Neural progenitor cell (in vitro differentiated cells): Measurements from ENCODE around the gene ZNF211. TPM values are rescaled to one million over a fixed set of nuclear protein-coding genes. Genes with fewer than 3 reads are reported as not detected.

Source experiments
- DNase-seq: peaks from one replicate; pipeline ENCODE4 v3.0.0-alpha.2; 2016; ENCODE audit warnings: low spot score
- H2AFZ ChIP-seq: fragments of 200-600 bp; sonication (generic); replicated peaks from 2 replicates; pipeline ENCODE4 v1.6.1; 2016; ENCODE audit warnings: antibody characterized with exemption
- H3F3A ChIP-seq: fragments of 200-600 bp; sonication (generic); 2 replicates; pipeline ENCODE4 v1.6.1; 2016; ENCODE audit warnings: antibody characterized with exemption, low read depth
- H3K27ac ChIP-seq: fragments of 200-600 bp; sonication (generic); 2 replicates; pipeline ENCODE4 v1.5.1; 2016; ENCODE audit warnings: mild to moderate bottlenecking
- H3K27me3 ChIP-seq: fragments of 200-600 bp; sonication (generic); 2 replicates; pipeline ENCODE4 v1.6.1; 2016; ENCODE audit warnings: mild to moderate bottlenecking, moderate library complexity
- H3K36me3 ChIP-seq: fragments of 200-600 bp; sonication (generic); 2 replicates; pipeline ENCODE4 v1.5.1; 2016
- H3K4me1 ChIP-seq: fragments of 200-600 bp; sonication (generic); 2 replicates; pipeline ENCODE4 v1.6.1; 2016; ENCODE audit warnings: mixed run types
- H3K4me2 ChIP-seq: fragments of 200-600 bp; sonication (generic); 2 replicates; pipeline ENCODE4 v1.6.1; 2016
- H3K4me3 ChIP-seq: fragments of 200-600 bp; sonication (generic); 2 replicates; pipeline ENCODE4 v1.5.1; 2016
- H3K79me2 ChIP-seq: fragments of 200-600 bp; sonication (generic); 2 replicates; pipeline ENCODE4 v1.6.1; 2016; ENCODE audit warnings: low read depth
- H3K9ac ChIP-seq: fragments of 200-600 bp; sonication (generic); 2 replicates; pipeline ENCODE4 v1.6.1; 2016
- H3K9me3 ChIP-seq: fragments of 200-600 bp; sonication (generic); 2 replicates; pipeline ENCODE4 v1.5.1; 2016; ENCODE audit warnings: low read depth
- H4K20me1 ChIP-seq: fragments of 200-600 bp; sonication (generic); 2 replicates; pipeline ENCODE4 v1.6.1; 2016; ENCODE audit warnings: low read depth
- H3K27ac Mint-ChIP-seq: 3 replicates; pipeline ENCODE4 v1.8.0; 2021; ENCODE audit warnings: mixed read lengths
- H3K27me3 Mint-ChIP-seq: 2 replicates; pipeline ENCODE4 v1.8.0; 2022; ENCODE audit warnings: low read depth, mild to moderate bottlenecking, inconsistent platforms, moderate library complexity, mixed read lengths; ENCODE audit not compliant: insufficient read depth
- H3K36me3 Mint-ChIP-seq: 3 replicates; pipeline ENCODE4 v1.8.0; 2021; ENCODE audit warnings: mixed read lengths
- H3K4me1 Mint-ChIP-seq: 3 replicates; pipeline ENCODE4 v1.8.0; 2021; ENCODE audit warnings: mixed read lengths
- H3K4me3 Mint-ChIP-seq: 3 replicates; pipeline ENCODE4 v1.8.0; 2021; ENCODE audit warnings: mild to moderate bottlenecking, moderate library complexity, mixed read lengths
- H3K9me3 Mint-ChIP-seq: 3 replicates; pipeline ENCODE4 v1.8.0; 2020; ENCODE audit warnings: mixed read lengths
- EZH2 ChIP-seq: fragments of 200-600 bp; sonication (generic); IDR thresholded peaks from 2 replicates; pipeline ENCODE4 v1.6.1; 2017; ENCODE audit warnings: antibody characterized with exemption, mild to moderate bottlenecking, moderate library complexity
- EZH2phosphoT487 ChIP-seq: fragments of 200-600 bp; sonication (generic); IDR thresholded peaks from 2 replicates; pipeline ENCODE4 v1.6.1; 2017; ENCODE audit warnings: antibody characterized with exemption
- total RNA-seq: library from RNA; depleted of rRNA; stranded (reverse); fragments of >200 nt; gene quantifications from 2 replicates; pipeline ENCODE4 v1.2.3, GENCODE V29; 2015; ENCODE audit warnings: low replicate concordance
- TF ChIP-seq, protein P1 (sequence below): fragments of 200-600 bp; sonication (generic); IDR thresholded peaks from 2 replicates; pipeline ENCODE4 v1.5.1; 2017; ENCODE audit warnings: antibody characterized with exemption, mild to moderate bottlenecking

The ZNF211 gene
- total RNA-seq, 1 donor from 2014 or later: 42.1 TPM

DNA sequence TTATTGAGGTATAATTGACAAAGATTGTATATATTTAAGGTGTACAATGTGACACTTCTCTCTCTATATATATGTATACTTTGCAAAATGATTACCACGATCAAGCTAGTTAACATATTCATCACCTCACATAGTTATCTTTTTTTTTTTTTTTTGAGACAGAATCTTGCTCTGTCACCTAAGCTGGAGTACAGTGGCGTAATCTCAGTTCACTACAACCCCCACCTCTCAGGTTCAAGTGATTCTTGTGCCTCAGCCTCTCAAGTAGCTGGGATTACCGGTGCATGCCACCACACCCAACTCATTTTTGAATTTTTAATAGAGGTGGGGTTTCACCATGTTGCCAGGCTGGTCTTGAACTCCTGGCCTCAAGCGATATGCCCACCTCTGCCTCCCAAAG, 39.5 kb downstream of the ZNF211 start:
- Histone ChIP-seq H3F3A (no peaks in the 10 kb centered on the region), H3K36me3 (no peaks in the 10 kb centered on the region), H3K27me3 (peaks cover 66% of the 10 kb centered on the region), H3K27ac (no peak overlapping the region), H3K4me3 (no peak overlapping the region), H3K9ac (no peak overlapping the region), H3K79me2 (no peaks in the 10 kb centered on the region), H3K4me1 (no peaks in the 10 kb centered on the region), H3K9me3 (no peaks in the 10 kb centered on the region), H3K4me2 (no peak overlapping the region), H4K20me1 (no peaks in the 10 kb centered on the region), H2AFZ (no peak overlapping the region)
- Mint-ChIP-seq H3K4me3 (no peak overlapping the region), H3K4me1 (no peaks in the 10 kb centered on the region), H3K27ac (no peak overlapping the region), H3K9me3 (peaks cover 16% of the 10 kb centered on the region), H3K36me3 (no peaks in the 10 kb centered on the region), H3K27me3 (peaks cover 3% of the 10 kb centered on the region)
- no peak for DNase-seq
- TF ChIP-seq EZH2phosphoT487: no peak
- TF ChIP-seq, protein P1, sequence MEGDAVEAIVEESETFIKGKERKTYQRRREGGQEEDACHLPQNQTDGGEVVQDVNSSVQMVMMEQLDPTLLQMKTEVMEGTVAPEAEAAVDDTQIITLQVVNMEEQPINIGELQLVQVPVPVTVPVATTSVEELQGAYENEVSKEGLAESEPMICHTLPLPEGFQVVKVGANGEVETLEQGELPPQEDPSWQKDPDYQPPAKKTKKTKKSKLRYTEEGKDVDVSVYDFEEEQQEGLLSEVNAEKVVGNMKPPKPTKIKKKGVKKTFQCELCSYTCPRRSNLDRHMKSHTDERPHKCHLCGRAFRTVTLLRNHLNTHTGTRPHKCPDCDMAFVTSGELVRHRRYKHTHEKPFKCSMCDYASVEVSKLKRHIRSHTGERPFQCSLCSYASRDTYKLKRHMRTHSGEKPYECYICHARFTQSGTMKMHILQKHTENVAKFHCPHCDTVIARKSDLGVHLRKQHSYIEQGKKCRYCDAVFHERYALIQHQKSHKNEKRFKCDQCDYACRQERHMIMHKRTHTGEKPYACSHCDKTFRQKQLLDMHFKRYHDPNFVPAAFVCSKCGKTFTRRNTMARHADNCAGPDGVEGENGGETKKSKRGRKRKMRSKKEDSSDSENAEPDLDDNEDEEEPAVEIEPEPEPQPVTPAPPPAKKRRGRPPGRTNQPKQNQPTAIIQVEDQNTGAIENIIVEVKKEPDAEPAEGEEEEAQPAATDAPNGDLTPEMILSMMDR: no peak
- TF ChIP-seq EZH2: no peak

DNA sequence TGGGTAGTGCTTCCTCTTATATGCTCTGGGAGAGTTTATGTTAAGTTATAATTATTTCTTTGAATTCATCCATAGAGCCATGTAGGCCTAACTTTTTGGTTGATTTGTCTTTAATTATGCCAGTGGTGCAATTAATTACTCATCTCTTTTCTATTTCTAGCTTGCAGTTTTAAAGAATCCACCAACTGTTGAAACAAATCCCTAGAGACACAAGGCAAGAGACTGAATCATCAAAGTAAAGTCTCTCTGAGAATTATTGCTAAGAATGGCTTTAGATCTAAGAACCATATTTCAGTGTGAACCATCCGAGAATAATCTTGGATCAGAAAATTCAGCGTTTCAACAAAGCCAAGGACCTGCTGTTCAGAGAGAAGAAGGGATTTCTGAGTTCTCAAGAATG, 42.9 kb downstream of the ZNF211 start:
- Histone ChIP-seq H3K27me3 (peaks cover 78% of the 10 kb centered on the region), H3F3A (no peaks in the 10 kb centered on the region), H3K79me2 (no peaks in the 10 kb centered on the region), H3K27ac (no peak overlapping the region), H3K4me3 (no peak overlapping the region), H4K20me1 (no peaks in the 10 kb centered on the region), H3K4me2 (no peak overlapping the region), H2AFZ (no peak overlapping the region), H3K36me3 (no peaks in the 10 kb centered on the region), H3K9ac (no peak overlapping the region), H3K9me3 (no peaks in the 10 kb centered on the region), H3K4me1 (no peaks in the 10 kb centered on the region)
- no peaks in the 10 kb centered on the region for H3K4me1 Mint-ChIP-seq
- no peak overlapping the region for H3K4me3 Mint-ChIP-seq
- peaks cover 28% of the 10 kb centered on the region for H3K9me3 Mint-ChIP-seq
- H3K27ac Mint-ChIP-seq: no peak overlapping the region
- no peak for DNase-seq
- TF ChIP-seq EZH2phosphoT487: no peak
- peaks cover 4% of the 10 kb centered on the region for H3K27me3 Mint-ChIP-seq
- no peaks in the 10 kb centered on the region for H3K36me3 Mint-ChIP-seq

DNA sequence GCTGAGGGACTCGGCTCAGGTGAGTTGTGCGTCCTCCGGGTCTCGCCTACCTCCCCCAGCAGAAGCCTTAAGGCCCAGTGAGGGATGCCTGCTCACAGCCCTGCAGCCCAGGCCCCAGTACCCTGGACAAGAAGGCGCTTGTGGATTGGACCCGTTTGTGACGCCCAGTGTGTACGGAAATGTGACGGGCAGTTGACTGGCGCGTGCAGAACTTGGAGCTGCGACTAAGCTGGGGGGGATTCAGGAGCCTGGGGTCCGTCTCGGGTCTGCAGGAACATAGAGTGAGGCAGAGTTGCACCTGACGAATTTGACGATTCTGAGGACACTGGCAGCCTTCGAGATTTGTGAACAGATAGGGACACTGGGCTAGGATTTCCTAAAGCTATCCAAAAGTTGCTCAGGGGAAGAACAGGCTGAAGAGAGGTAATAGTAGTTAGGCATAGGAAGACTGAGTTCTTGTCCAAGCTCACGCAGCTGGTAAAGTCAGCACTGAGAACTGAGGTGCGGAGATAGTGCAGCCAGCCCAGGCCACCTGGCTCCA, 49.3 kb downstream of the ZNF211 start:
- Histone ChIP-seq H3F3A (peaks cover 6% of the 10 kb centered on the region), H2AFZ (peak overlapping the region; percentile 97), H3K4me1 (peaks cover 9% of the 10 kb centered on the region), H3K27ac (no peak overlapping the region), H3K9me3 (peaks cover 30% of the 10 kb centered on the region), H3K79me2 (peaks cover 55% of the 10 kb centered on the region), H3K9ac (peak overlapping the region; percentile 95), H3K27me3 (peaks cover 26% of the 10 kb centered on the region), H3K36me3 (peaks cover 41% of the 10 kb centered on the region), H3K4me3 (peak overlapping the region; percentile 95), H4K20me1 (no peaks in the 10 kb centered on the region), H3K4me2 (peak overlapping the region; percentile 100)
- H3K27ac Mint-ChIP-seq: peak overlapping the region; percentile 81
- no peak for DNase-seq
- H3K4me3 Mint-ChIP-seq: peak overlapping the region; percentile 96
- peaks cover 58% of the 10 kb centered on the region for H3K36me3 Mint-ChIP-seq
- H3K4me1 Mint-ChIP-seq: peaks cover 13% of the 10 kb centered on the region
- H3K27me3 Mint-ChIP-seq: peaks cover 18% of the 10 kb centered on the region
- TF ChIP-seq EZH2 (no peak), EZH2phosphoT487 (no peak)
- TF ChIP-seq, protein P1: no peak
- peaks cover 80% of the 10 kb centered on the region for H3K9me3 Mint-ChIP-seq

DNA sequence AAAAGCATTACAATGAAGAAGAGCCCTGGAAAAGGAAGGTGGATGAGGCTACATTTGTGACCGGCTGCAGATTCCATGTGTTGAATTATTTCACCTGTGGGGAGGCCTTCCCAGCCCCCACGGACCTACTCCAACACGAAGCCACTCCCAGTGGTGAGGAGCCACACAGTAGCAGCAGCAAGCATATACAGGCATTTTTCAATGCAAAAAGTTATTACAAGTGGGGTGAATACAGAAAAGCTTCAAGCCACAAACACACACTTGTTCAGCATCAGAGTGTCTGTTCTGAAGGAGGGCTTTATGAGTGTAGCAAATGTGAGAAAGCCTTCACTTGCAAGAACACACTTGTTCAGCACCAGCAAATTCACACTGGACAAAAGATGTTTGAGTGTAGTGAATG, 53.8 kb downstream of the ZNF211 start:
- H3K36me3 Mint-ChIP-seq: peaks cover 90% of the 10 kb centered on the region
- H3K4me1 Mint-ChIP-seq: peaks cover 13% of the 10 kb centered on the region
- Histone ChIP-seq H3K36me3 (peaks cover 75% of the 10 kb centered on the region), H3K27me3 (no peaks in the 10 kb centered on the region), H3K9me3 (peaks cover 57% of the 10 kb centered on the region), H3K4me2 (no peak overlapping the region), H3K9ac (no peak overlapping the region), H3K79me2 (peaks cover 100% of the 10 kb centered on the region), H3K4me3 (no peak overlapping the region), H4K20me1 (no peaks in the 10 kb centered on the region), H2AFZ (no peak overlapping the region), H3F3A (peaks cover 21% of the 10 kb centered on the region), H3K4me1 (peaks cover 9% of the 10 kb centered on the region), H3K27ac (no peak overlapping the region)
- no peak for DNase-seq
- H3K27me3 Mint-ChIP-seq: peaks cover 16% of the 10 kb centered on the region
- TF ChIP-seq, protein P1: no peak
- no peak for TF ChIP-seq EZH2
- no peak for TF ChIP-seq EZH2phosphoT487
- peaks cover 94% of the 10 kb centered on the region for H3K9me3 Mint-ChIP-seq
- no peak overlapping the region for H3K27ac Mint-ChIP-seq
- H3K4me3 Mint-ChIP-seq: no peak overlapping the region
